ENCODE results near the gene ACVR1. TPM values are rescaled to one million over a fixed set of nuclear protein-coding genes. Genes with fewer than 3 reads are reported as not detected.

Gene ACVR1
- total and polyA plus RNA-seq, 2 donors (not counting 3 experiments of a cell fraction or from before 2014, with no cell fraction given): 24.8 to 33.6 TPM

DNA sequence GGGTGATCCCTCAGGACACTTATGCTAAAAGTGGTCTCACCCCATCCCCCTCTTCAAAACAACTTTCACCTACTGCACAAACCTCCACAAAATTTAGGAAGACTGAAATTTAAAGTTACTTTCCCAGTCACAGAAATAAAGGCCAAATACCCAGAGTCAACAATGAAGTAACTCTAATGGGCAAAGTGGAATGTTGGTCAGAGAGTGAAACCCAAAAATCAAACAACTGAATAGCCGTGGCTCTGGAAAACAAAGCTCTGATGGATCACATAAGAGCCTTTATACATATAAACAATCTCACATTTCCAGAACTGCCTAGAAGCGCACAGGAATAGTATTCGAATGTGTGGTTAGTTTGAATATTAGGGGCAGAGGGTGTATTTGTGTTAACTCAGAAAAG lies 4.7 kb downstream of the ACVR1 start:
- FAIRE-seq: no peak
- POLR2A ChIA-PET: no interaction called here
- H2AFZ ChIP-seq (ENCODE audit: low read depth, low read length): no peak overlapping the region
- peaks cover 27% of the 10 kb centered on the region for H3K4me1 ChIP-seq (ENCODE audit: control insufficient read depth, extremely low read depth, insufficient read depth, low read length)
- no peaks in the 10 kb centered on the region for H3K9me1 ChIP-seq (replicated peaks; ENCODE audit: control insufficient read depth, extremely low read depth, insufficient read depth, low read length)
- H3K4me2 ChIP-seq (ENCODE audit: insufficient read depth, low read length): no peak overlapping the region
- no peak overlapping the region for H3K27ac ChIP-seq (ENCODE audit: insufficient read depth, low read depth, low read length)
- H3K36me3 ChIP-seq (ENCODE audit: control insufficient read depth in 2 of 2, extremely low read depth in 1 of 2, insufficient read depth in 2 of 2, low read length in 2 of 2): no peaks in the 10 kb centered on the region
- H3K9ac ChIP-seq (replicated peaks; ENCODE audit: extremely low read depth, insufficient read depth, low read length): no peak overlapping the region
- H3K4me3 ChIP-seq (replicated peaks in 1 of 3; ENCODE audit: insufficient read depth in 1 of 3, low read depth in 1 of 3, low read length in 3 of 3): no peak overlapping the region
- H3K27me3 ChIP-seq (ENCODE audit: control insufficient read depth in 2 of 2, insufficient read depth in 2 of 2, low read length in 2 of 2): no peaks in the 10 kb centered on the region
- CTCF ChIA-PET: interaction anchor here (1.2 kb wide), 1 partner anchor 32 kb away, joined by 4 read pairs; no protein-coding TSS in a partner anchor
- H4K20me1 ChIP-seq (replicated peaks; ENCODE audit: control insufficient read depth, extremely low read depth, insufficient read depth, low read length): peaks cover 3% of the 10 kb centered on the region
- H3K9me3 ChIP-seq (replicated peaks; ENCODE audit: control insufficient read depth, insufficient read depth, low read length): no peaks in the 10 kb centered on the region
- BruUV-seq (replicated peaks): no TSS peak
- DNase-seq (ENCODE audit: low read depth, low spot score): no peak
- intact Hi-C loops (cut with micrococcal nuclease) (no loop called here), dilution Hi-C loops (cut with MboI; ENCODE audit: extremely low pct_ligation_motif_present, low sequenced_read_pairs) (no loop called here)
- TF ChIP-seq FOS (IDR thresholded peaks at IDR 0.05; ENCODE audit: borderline replicate concordance, insufficient read depth, low read length) (no peak), GATA2 (IDR thresholded peaks at IDR 0.05; ENCODE audit: insufficient read depth, insufficient read length, low read depth, low read length) (no peak), CTCF (IDR thresholded peaks at IDR 0.05; ENCODE audit: extremely low read depth in 1 of 2, insufficient read depth in 1 of 2, low read depth in 1 of 2, low read length in 2 of 2) (no peak), POLR2A (IDR thresholded peaks at IDR 0.05; ENCODE audit: low read depth, low read length) (no peak), EZH2 (IDR thresholded peaks at IDR 0.05; ENCODE audit: borderline replicate concordance, low read depth, low read length, severe bottlenecking) (no peak), JUN (IDR thresholded peaks at IDR 0.05; ENCODE audit: borderline replicate concordance, insufficient read depth, insufficient read length, low read depth) (no peak), MYC (IDR thresholded peaks at IDR 0.05; ENCODE audit: low read depth, low read length) (no peak), MAX (IDR thresholded peaks at IDR 0.05; ENCODE audit: insufficient read depth, insufficient read length) (no peak), POLR2AphosphoS5 (IDR thresholded peaks at IDR 0.05; ENCODE audit: insufficient read depth, low read depth, low read length) (no peak)
- H3K79me2 ChIP-seq (ENCODE audit: control insufficient read depth, insufficient read depth, low read length): peaks cover 76% of the 10 kb centered on the region

Data from endothelial cell of umbilical vein (primary cell).